Measurements from ENCODE around the gene WDR62.
"Not testable (repeated sequence)": the region's sequence is repeated elsewhere in the genome, so short reads cannot be mapped to it uniquely, and the experiment has no call there.

WDR62 gene

GRCh38 chr19:36106991-36107390, 52.3 kb downstream of the WDR62 start:
- H3K4me3 ChIP-seq (ENCODE audit: low read depth, low read length) = no peak overlapping the region

- no peak overlapping the region for H3K4me3 ChIP-seq (ENCODE audit: low read depth, low read length)
Measured at GRCh38 chr19:36108684-36109083, 54.0 kb downstream of the WDR62 start.

GRCh38 chr19:36110487-36111199, 55.9 kb downstream of the WDR62 start, which contains the start of gene OVOL3:
OVOL3 (plus strand) TSS chr19:36111143; CDS start chr19:36111203, 60 bp downstream.
- H3K4me3 ChIP-seq (ENCODE audit: low read depth, low read length) = no peak within 1 kb of the TSS

- H3K4me3 ChIP-seq (ENCODE audit: low read depth, low read length) = no peak overlapping the region
Measured at GRCh38 chr19:36111200-36111539, 56.5 kb downstream of the WDR62 start.

GRCh38 chr19:36112678-36113077, 58.0 kb downstream of the WDR62 start:
- no peak overlapping the region for H3K4me3 ChIP-seq (ENCODE audit: low read depth, low read length)

- peak overlapping the region; percentile 87 for H3K4me3 ChIP-seq (ENCODE audit: low read depth, low read length)
Measured at GRCh38 chr19:36113425-36113824, 58.7 kb downstream of the WDR62 start.

DNA sequence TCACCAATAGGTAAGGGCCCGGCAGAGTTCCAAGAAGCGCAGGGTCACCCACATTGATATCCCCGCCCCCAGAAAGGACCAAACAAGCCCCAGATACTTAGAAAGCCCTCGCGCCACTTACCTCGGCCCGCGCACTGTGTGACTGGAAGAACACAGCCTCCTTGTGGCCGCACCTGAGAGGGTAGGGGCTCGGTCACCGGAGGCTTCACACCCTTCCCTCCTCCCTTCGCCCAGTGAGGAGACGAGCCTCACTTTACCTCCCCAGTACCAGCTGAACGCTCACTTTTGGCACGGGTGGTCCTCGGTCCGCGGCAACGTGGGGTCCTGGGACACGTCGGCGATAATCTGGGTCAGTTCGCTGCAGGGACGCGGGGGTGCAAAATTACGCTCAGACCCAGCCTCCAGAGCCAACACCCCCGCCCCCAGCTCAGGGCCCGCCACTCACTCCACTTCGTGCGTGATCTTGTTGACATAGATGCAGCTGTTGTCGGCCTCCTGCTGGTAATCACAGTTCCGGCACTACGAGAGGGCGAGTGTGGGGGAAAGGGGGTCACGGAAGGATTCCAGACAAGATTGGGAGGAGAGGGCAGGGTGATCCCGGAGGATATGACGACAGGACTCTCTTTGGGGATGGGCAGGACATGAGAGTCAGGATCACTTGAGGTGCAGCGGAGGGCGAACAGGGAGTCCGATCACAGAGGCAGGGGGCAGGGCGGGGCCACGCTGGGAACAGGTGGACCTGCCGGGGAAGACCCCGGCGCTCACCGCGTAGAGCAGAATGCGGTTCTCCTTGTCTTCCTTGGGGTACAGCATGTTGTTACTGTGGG, 59.4 kb downstream of the WDR62 start:
- H3K4me3 ChIP-seq (ENCODE audit: low read depth, low read length) = peak overlapping the region; percentile 87

DNA sequence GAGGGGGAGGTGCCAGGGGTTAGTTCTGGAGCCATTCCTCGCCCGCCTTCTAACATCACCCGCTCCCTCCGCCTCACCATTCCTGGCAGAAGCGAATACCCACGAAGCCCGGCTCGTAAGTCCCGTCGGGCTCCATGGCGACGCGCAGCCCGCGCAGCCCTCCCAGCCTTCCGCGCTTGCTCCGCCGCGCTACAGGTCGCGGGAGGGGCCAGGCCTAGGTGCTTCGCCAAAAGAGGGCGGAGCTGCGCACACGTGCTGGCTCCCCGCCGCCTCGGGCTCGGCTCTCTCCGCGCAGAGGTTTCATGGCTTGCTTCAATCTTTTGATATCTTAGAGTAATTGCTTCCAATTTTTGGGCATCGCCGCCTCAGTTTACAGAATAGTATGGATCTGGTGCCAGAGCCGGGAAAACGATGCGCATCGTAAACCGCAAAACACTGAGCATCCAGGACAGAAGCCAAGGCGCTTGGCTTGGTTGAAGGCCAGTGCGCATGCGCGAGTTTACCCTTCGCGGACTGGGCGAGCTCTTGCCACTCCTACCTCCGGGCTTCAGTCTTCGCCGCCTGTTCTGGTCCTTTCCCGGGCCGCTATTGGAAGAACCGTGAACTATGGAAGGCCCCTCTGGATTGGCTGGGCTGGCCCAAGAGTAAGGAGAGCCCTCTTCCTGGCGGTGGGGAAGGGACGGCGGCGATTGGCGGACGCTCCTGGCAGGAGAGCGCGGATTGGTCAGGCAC, 60.2 kb downstream of the WDR62 start, which contains the start of gene POLR2I:
Gene POLR2I, minus strand, starts transcription at position 155 of the 732 bp plus-strand sequence. Its CDS starts 19 bp downstream, at position 136.
- peak within 1 kb of the TSS; percentile 87 for H3K4me3 ChIP-seq (ENCODE audit: low read depth, low read length)

GRCh38 chr19:36115453-36116343, 61.0 kb downstream of the WDR62 start, which contains the start of gene TBCB:
TBCB (plus strand) TSS chr19:36115468; CDS start chr19:36115561, 93 bp downstream.
- peak within 1 kb of the TSS; percentile 87 for H3K4me3 ChIP-seq (ENCODE audit: low read depth, low read length)

DNA sequence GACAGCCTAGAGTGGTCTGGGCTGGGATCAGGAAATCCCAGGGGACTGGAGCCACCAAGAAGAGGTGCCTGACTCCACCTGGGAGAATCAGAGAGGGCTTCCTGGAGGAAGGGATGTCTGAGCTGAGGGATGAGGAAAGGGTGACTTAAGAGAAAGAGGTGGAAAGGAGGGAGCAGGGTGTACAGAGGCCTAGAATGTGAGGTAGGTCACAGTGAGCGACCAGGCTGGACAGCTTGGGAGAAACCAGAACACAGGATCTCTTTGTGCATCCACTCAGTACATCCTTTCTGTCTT, 61.6 kb downstream of the WDR62 start:
- H3K4me3 ChIP-seq (ENCODE audit: low read depth, low read length) = peak overlapping the region; percentile 62

- H3K4me3 ChIP-seq (ENCODE audit: low read depth, low read length) = no peak overlapping the region
Measured at GRCh38 chr19:36120092-36120983, 65.6 kb downstream of the WDR62 start.

- H3K4me3 ChIP-seq (ENCODE audit: low read depth, low read length) = no peak overlapping the region
Measured at GRCh38 chr19:36120984-36121358, 66.3 kb downstream of the WDR62 start.

DNA sequence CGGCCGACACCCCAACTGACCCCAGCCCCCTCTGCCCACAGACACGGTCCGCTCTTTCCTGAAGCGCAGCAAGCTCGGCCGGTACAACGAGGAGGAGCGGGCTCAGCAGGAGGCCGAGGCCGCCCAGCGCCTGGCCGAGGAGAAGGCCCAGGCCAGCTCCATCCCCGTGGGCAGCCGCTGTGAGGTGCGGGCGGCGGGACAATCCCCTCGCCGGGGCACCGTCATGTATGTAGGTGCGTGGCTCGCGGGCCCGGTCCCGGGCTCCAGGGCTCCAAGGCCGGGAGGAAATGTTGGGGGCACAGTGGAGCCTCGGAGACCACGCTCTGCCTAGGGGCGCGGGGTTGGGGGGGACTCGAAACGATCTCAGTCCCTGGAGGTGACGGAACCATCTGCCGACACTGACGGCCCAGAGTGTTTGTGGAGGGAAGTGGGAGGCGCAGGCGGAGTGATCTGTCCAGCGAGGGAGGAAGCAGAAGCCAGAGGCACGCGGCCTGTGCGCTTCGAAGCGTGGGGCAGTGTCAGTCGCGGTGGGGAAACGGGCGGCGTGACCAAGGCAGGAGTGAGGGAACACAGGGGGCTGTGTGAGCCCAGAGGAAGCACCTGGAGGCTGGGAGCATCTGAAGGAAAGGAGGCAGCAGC, 66.9 kb downstream of the WDR62 start:
- H3K4me3 ChIP-seq (ENCODE audit: low read depth, low read length) = no peak overlapping the region

- H3K4me3 ChIP-seq (ENCODE audit: low read depth, low read length) = no peak overlapping the region
Measured at GRCh38 chr19:36125557-36125956, 70.9 kb downstream of the WDR62 start.

DNA sequence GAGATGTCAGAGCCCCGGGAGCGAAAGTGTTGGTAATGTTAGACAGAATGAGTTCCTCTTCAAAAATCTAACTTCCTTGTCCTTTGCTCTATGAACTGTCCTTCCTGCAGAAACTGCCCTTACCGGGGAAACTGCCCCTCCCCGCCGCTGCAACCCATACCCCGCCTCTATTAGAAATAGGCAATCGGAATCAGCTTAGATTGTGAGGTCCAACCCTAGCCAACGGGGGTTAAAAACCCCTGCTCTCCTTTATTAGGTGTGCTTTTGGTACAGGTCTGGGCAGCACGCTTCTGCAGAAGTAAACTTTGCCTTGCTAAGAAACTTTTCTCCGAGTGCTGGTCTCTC, 73.7 kb downstream of the WDR62 start:
- peak overlapping the region; percentile 47 for H3K4me3 ChIP-seq (ENCODE audit: low read depth, low read length)

- not testable (repeated sequence) for H3K4me3 ChIP-seq (ENCODE audit: low read depth, low read length)
Measured at GRCh38 chr19:36131221-36131620, 76.5 kb downstream of the WDR62 start.

DNA sequence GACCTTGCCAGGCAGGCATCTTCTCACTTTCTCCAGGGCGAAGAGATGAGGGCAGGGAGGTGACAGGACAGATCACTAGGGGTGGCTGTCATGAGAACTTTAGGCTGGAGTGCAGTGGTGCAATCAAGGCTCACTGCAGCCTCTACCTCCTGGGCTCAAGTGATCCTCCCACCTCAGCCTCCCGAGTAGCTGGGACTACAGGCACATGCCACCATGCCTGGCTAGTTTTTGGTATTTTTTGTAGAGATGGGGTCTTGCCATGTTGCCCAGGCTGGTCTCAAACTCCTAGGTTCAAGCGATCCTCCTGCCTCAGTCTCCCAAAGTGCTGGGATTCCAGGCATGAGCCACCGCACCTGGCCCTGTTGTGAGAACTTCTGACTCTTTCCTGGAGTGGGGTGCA, 80.2 kb downstream of the WDR62 start:
- H3K4me3 ChIP-seq (ENCODE audit: low read depth, low read length) = not testable (repeated sequence)

DNA sequence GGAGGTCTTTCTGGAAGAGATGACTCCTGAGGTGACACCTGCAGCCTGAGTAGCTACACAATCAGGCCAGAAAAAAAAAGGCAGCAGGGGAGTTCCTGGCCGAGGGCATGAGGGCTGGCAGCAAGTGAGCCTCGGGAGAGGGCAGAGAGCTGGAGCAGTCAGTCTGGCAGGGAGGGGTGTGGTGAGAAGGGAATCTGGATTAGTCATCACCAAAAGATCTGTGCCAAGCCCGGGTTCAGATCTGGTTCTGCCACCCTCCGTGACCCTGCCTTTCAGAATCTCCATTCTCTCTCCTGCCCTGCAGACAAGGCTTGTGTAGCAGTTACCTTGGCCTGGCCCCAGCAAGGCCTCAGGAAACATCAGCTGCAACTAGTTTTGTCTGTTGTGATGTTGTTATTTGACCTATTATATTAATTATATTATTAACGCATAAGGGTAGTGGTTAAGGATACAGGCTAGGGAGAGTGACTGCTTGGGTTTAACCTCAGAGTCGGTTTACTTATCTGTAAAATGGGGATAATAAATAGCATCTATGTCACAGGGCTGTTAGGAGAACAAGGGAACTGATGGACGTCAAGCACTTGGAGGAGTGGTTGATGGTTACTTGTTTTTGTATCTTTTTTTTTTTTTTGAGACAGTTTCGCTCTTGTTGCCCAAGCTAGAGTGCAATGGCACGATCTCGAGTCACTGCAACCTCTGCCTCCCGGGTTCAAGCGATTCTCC, 82.4 kb downstream of the WDR62 start:
- H3K4me3 ChIP-seq (ENCODE audit: low read depth, low read length) = no peak overlapping the region

- H3K4me3 ChIP-seq (ENCODE audit: low read depth, low read length) = peak overlapping the region; percentile 91
Measured at GRCh38 chr19:36139120-36139472, 84.4 kb downstream of the WDR62 start.
